Vagina (tissue), 2 donors: ENCODE measurements around the gene A2M. TPM values are rescaled to one million over a fixed set of nuclear protein-coding genes. Genes with fewer than 3 reads are reported as not detected.

Experiments
- DNase-seq, 2 donors: peaks; one replicate each; pipeline ENCODE4 v3.0.0-alpha.2; 2017; ENCODE audit errors: extremely low spot score in 2 of 2
- H3K27ac ChIP-seq: fragments of 200-600 bp; sonication (generic); one replicate; pipeline ENCODE4 v1.5.1; 2019
- H3K27me3 ChIP-seq: fragments of 200-600 bp; sonication (generic); one replicate; pipeline ENCODE4 v1.5.1; 2019
- H3K36me3 ChIP-seq, 2 donors: fragments of 200-600 bp; sonication (generic); one replicate each; pipeline ENCODE4 v1.5.1; 2017 to 2019
- H3K4me1 ChIP-seq: fragments of 200-600 bp; sonication (generic); one replicate; pipeline ENCODE4 v1.5.1; 2019
- H3K4me3 ChIP-seq, 2 donors: fragments of 200-600 bp; sonication (generic); 1 replicate in 1 of 2; 2 replicates in 1 of 2; pipeline ENCODE4 v1.5.1; 2016 to 2019
- H3K9me3 ChIP-seq: fragments of 200-600 bp; sonication (generic); one replicate; pipeline ENCODE4 v1.5.1; 2019
- POLR2A ChIP-seq, 2 donors: fragments of 450-650 bp; IDR thresholded peaks; one replicate each; pipeline ENCODE4 v1.6.1; 2017; ENCODE audit warnings: antibody characterized with exemption in 2 of 2, mild to moderate bottlenecking in 2 of 2, moderate library complexity in 2 of 2
- POLR2AphosphoS5 ChIP-seq, 2 donors: sonication (generic); formaldehyde crosslinking; IDR thresholded peaks; one replicate each; pipeline ENCODE4 v1.9.0; 2017; ENCODE audit warnings: antibody characterized with exemption in 2 of 2, mild to moderate bottlenecking in 2 of 2, low read depth in 1 of 2; ENCODE audit not compliant: insufficient read depth in 1 of 2
- intact Hi-C: fragments of 100-400 bp; cut with DNase I; formaldehyde crosslinking; loops from one replicate; pipeline ENCODE4 v1.15.1; 2023
- total RNA-seq: library from RNA; depleted of rRNA; stranded (reverse); fragments of >200 nt; gene quantifications from one replicate; pipeline ENCODE4 v1.2.3, GENCODE V29; 2016
- TF ChIP-seq, protein P1 (sequence below), 3 experiments: fragments of 450-650 bp in 2 of 3; fragments of 200-600 bp in 1 of 3; sonication (generic) in 1 of 3; IDR thresholded peaks; one replicate each; pipeline ENCODE4 v1.5.1; 2017 to 2019; ENCODE audit warnings: antibody characterized with exemption in 3 of 3, mild to moderate bottlenecking in 2 of 3, moderate library complexity in 2 of 3

A2M gene
- total RNA-seq, 1 donor from 2014 or later = 274 TPM

DNA sequence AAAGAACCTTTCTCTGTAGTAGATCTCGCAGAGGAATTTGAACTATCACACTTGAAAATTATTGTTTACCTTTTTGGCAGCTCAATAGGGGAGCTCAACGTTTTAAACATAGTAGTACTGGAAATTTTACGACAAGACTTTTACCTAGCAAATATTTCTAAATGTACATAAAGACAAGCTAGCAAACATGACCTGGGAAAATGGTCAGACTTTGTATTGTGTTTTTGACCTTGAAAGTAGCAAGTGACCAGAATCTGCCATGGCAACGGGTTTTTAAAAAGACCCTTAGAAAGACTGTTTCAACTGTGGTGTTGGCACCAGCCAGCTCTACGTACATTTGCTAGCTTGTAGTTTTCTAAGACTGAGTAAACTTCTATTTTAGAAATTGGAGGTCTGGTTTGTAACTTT lies 20.2 kb upstream of the A2M start:
- Histone ChIP-seq H3K36me3 (no peaks in the 10 kb centered on the region), H3K27me3 (no peaks in the 10 kb centered on the region), H3K9me3 (no peaks in the 10 kb centered on the region), H3K27ac (no peak overlapping the region), H3K4me1 (no peaks in the 10 kb centered on the region), H3K4me3 (no peak overlapping the region)
- intact Hi-C loops = no loop called here
- DNase-seq = no peak
- TF ChIP-seq POLR2AphosphoS5 (IDR thresholded peaks at IDR 0.05; ENCODE audit: insufficient read depth in 1 of 2, low read depth in 1 of 2) (no peak), POLR2A (IDR thresholded peaks at IDR 0.05) (no peak)
- TF ChIP-seq, protein P1, sequence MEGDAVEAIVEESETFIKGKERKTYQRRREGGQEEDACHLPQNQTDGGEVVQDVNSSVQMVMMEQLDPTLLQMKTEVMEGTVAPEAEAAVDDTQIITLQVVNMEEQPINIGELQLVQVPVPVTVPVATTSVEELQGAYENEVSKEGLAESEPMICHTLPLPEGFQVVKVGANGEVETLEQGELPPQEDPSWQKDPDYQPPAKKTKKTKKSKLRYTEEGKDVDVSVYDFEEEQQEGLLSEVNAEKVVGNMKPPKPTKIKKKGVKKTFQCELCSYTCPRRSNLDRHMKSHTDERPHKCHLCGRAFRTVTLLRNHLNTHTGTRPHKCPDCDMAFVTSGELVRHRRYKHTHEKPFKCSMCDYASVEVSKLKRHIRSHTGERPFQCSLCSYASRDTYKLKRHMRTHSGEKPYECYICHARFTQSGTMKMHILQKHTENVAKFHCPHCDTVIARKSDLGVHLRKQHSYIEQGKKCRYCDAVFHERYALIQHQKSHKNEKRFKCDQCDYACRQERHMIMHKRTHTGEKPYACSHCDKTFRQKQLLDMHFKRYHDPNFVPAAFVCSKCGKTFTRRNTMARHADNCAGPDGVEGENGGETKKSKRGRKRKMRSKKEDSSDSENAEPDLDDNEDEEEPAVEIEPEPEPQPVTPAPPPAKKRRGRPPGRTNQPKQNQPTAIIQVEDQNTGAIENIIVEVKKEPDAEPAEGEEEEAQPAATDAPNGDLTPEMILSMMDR (IDR thresholded peaks at IDR 0.05) = no peak

DNA sequence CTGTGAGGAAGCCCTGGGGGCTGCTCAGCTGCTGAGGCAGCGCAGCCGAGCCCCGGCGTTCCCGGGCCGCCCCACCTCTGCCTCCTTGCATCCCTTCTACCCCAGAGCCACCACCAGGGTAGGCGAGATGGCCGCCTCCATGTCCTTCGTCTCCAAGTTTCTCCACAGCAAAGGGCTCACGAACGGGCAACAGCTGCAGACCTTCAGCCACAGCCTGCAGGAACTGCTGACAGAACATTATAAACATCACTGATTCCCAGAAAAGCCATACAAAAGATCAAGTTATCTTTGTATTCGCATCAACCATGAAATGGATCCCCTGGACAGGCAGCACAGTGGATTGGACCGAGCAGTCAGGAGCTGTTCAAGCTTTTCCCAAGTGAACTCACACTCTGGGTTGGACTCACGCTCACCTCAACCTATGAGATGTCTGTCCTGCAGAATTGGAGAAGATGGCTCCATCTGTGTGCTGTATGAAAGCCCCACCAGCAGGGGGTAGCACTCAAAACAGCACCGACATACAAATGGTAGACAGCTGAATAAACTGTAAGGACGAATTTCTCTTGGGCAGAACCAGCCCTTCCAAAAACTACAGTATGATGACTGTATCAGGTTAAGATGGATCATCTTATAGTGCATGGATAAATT lies 19.4 kb upstream of the A2M start:
- Histone ChIP-seq H3K9me3 (no peaks in the 10 kb centered on the region), H3K4me3 (no peak overlapping the region), H3K27me3 (no peaks in the 10 kb centered on the region), H3K4me1 (no peaks in the 10 kb centered on the region), H3K27ac (no peak overlapping the region), H3K36me3 (no peaks in the 10 kb centered on the region)
- TF ChIP-seq POLR2AphosphoS5 (IDR thresholded peaks at IDR 0.05; ENCODE audit: insufficient read depth in 1 of 2, low read depth in 1 of 2) (no peak), POLR2A (IDR thresholded peaks at IDR 0.05) (no peak)
- TF ChIP-seq, protein P1 (IDR thresholded peaks at IDR 0.05) = no peak
- DNase-seq = no peak
- intact Hi-C loops = no loop called here

DNA sequence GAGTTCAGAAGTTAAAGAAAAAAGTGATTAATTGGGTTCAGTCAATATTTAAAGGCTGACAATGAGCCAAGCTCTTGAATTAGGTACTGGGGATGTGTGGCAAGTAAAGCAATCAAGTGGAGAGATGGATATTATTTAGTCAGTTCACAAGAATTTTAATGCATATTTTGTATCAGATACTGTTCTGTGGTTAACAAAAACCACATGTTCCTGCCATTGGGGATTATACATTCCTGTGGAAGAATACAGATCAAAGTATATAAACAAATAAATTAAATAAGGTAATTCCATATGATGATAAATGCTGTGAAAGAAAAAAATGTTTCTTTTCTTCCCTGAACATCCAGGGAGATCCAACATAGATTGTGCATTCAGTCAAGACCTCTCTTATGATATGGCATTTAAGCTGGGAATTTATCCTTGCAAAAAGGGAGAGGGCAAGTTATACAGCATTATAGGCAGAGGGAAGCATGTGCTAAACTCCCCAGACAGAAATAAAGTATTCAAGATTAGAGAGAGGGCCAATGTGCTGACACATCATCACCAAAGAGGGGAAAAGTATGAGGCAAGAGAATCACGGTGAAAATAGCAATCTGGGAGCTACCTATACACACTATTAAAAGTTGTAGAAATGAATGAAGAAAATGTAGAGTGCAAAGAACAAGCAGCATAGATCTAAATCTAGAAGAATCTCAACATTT lies 17.6 kb upstream of the A2M start:
- TF ChIP-seq, protein P1 (IDR thresholded peaks at IDR 0.05) = no peak
- TF ChIP-seq POLR2AphosphoS5 (IDR thresholded peaks at IDR 0.05; ENCODE audit: insufficient read depth in 1 of 2, low read depth in 1 of 2) = no peak
- no peak for TF ChIP-seq POLR2A (IDR thresholded peaks at IDR 0.05)

DNA sequence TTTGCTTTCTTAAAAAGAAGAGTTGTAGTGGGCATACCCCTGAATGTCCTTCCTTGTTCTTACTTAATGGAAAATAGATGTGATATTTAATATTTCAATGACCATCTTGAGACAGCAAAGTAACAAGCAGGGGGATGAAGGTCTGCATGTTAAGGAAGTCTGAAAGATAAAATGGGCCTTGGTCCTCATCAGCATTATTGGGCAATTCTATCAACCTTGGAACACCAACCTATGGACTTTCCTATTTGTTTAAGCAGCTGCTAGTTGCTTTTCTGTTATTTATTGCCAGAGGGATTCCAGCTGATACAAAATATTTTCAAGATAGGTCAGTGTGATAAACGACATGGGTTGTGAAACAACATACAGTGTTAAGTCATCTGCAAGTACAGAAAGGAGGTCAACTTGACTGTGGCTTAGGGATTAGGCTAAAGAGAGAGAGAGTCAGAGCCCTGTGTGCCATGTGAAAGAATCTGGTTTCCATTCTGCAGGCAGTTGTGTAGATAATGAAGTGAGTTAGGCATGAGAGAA lies 16.4 kb upstream of the A2M start:
- no peaks in the 10 kb centered on the region for H3K4me1 ChIP-seq
- no peaks in the 10 kb centered on the region for H3K27me3 ChIP-seq
- no peak for DNase-seq
- H3K4me3 ChIP-seq = no peak overlapping the region
- no peak overlapping the region for H3K27ac ChIP-seq
- intact Hi-C loops = no loop called here
- H3K9me3 ChIP-seq = no peaks in the 10 kb centered on the region
- no peaks in the 10 kb centered on the region for H3K36me3 ChIP-seq
- TF ChIP-seq, protein P1 (IDR thresholded peaks at IDR 0.05) = no peak
- no peak for TF ChIP-seq POLR2A (IDR thresholded peaks at IDR 0.05)
- TF ChIP-seq POLR2AphosphoS5 (IDR thresholded peaks at IDR 0.05; ENCODE audit: insufficient read depth in 1 of 2, low read depth in 1 of 2) = no peak

More for the DNA sequence above, 17.6 kb upstream of the A2M start:
- H3K27me3 ChIP-seq = no peaks in the 10 kb centered on the region
- H3K4me1 ChIP-seq = no peaks in the 10 kb centered on the region
- H3K36me3 ChIP-seq = no peaks in the 10 kb centered on the region
- H3K4me3 ChIP-seq = no peak overlapping the region
- intact Hi-C loops = no loop called here
- H3K27ac ChIP-seq = no peak overlapping the region
- no peaks in the 10 kb centered on the region for H3K9me3 ChIP-seq
- no peak for DNase-seq

DNA sequence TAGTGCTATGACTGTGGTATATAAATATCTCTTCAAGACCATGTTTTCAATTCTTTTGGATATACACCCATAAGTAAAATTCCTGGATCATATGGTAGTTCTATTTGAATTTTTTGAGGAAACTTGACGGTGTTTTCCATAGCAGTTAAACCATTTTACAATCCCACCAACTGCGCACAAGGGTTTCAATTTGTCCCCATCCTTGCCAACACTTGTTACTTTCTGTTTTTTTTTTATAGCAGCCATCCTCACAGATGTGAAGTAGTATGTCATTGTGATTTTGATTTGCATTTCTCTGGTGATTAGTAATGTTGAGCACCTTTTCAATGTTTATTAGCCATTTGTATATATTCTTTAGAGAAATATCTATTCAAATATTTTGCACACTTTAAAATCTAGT lies 14.5 kb upstream of the A2M start:
- Histone ChIP-seq H3K4me3 (no peak overlapping the region), H3K36me3 (no peaks in the 10 kb centered on the region), H3K27me3 (no peaks in the 10 kb centered on the region), H3K9me3 (no peaks in the 10 kb centered on the region), H3K4me1 (no peaks in the 10 kb centered on the region), H3K27ac (no peak overlapping the region)
- intact Hi-C loops = no loop called here
- TF ChIP-seq POLR2AphosphoS5 (IDR thresholded peaks at IDR 0.05; ENCODE audit: insufficient read depth in 1 of 2, low read depth in 1 of 2) (no peak), POLR2A (IDR thresholded peaks at IDR 0.05) (no peak)
- TF ChIP-seq, protein P1 (IDR thresholded peaks at IDR 0.05) = no peak
- no peak for DNase-seq
